HepG2 (cell line): ENCODE measurements around the gene HYI. TPM values are rescaled to one million over a fixed set of nuclear protein-coding genes. Genes with fewer than 3 reads are reported as not detected.

Experiments used
- ATAC-seq: fragments of 200-7000 bp; cut with Tn5 transposase; 3 replicates; pipeline ENCODE4 v1.9.1; 2020; ENCODE audit warnings: mild to moderate bottlenecking, moderate library complexity
- BruUV-seq: library from RNA; stranded (reverse); fragments of 400-500 nt; replicated peaks from 2 replicates; lab custom pipeline; 2021; lab: Mats Ljungman, UMichigan
- CTCF ChIA-PET: fragments of 300-600 bp; formaldehyde crosslinking; extraction: SDS; loops from one replicate; lab custom pipeline; 2021; ENCODE audit warnings: low total read pairs, inconsistent platforms, low intra/inter-chr PET ratio; lab: Yijun Ruan, JAX
- POLR2A ChIA-PET: fragments of 350-600 bp; sonication (Branson Sonifier 250); formaldehyde crosslinking; loops from one replicate; lab custom pipeline; 2020; ENCODE audit warnings: antibody characterized with exemption, inconsistent platforms; lab: Yijun Ruan, JAX
- DNase-seq: peaks from one replicate; pipeline ENCODE4 v3.0.0-alpha.2; 2015; ENCODE audit warnings: low spot score
- FAIRE-seq: peaks from 3 replicates; lab custom pipeline; 2011; peaks lifted over from hg19 to GRCh38; lab: Jason Lieb, UNC
- H2AFZ ChIP-seq: one replicate; pipeline ENCODE4 v1.6.1; 2011; ENCODE audit warnings: low read length, inconsistent platforms
- H3K27ac ChIP-seq: fragments of 300-600 bp; 3 replicates; pipeline ENCODE4 v1.8.0; 2011; ENCODE audit warnings: mixed run types, mild to moderate bottlenecking, mixed read lengths, low read length, inconsistent platforms; ENCODE audit not compliant: insufficient read depth; ENCODE audit errors: extremely low read length
- H3K27me3 ChIP-seq, 2 experiments: fragments of 200-600 bp in 1 of 2; 2 replicates in 1 of 2; 3 replicates in 1 of 2; pipeline versions ENCODE4 v1.6.0 to v1.8.0; 2011; ENCODE audit warnings: low read length in 2 of 2, mild to moderate bottlenecking in 2 of 2, moderate library complexity in 2 of 2, inconsistent platforms in 1 of 2; ENCODE audit not compliant: insufficient read depth in 2 of 2, control insufficient read depth in 1 of 2
- H3K36me3 ChIP-seq, 2 experiments: fragments of 200-600 bp in 1 of 2; replicated peaks in 1 of 2; 2 replicates in 1 of 2; 3 replicates in 1 of 2; pipeline versions ENCODE4 v1.5.1 to v1.8.0; 2011; ENCODE audit warnings: low read length in 2 of 2, inconsistent platforms in 1 of 2; ENCODE audit not compliant: insufficient read depth in 2 of 2, control insufficient read depth in 1 of 2
- H3K4me1 ChIP-seq: 2 replicates; pipeline ENCODE4 v1.5.1; 2012; ENCODE audit warnings: low read length, inconsistent platforms; ENCODE audit not compliant: insufficient read depth
- H3K4me2 ChIP-seq: 2 replicates; pipeline ENCODE4 v1.6.0; 2011; ENCODE audit warnings: low read depth, low read length, inconsistent platforms
- H3K4me3 ChIP-seq, 3 experiments: fragments of 200-600 bp in 1 of 3; sonication (generic), shearing (Covaris generic) in 1 of 3; replicated peaks in 1 of 3; 2 replicates each; pipeline ENCODE4 v1.5.1; 2011 to 2016; ENCODE audit warnings: low read length in 3 of 3, inconsistent platforms in 2 of 3, low read depth in 2 of 3, mild to moderate bottlenecking in 2 of 3, control low read depth in 1 of 3, mixed read lengths in 1 of 3; ENCODE audit not compliant: insufficient read depth in 1 of 3
- H3K79me2 ChIP-seq: one replicate; pipeline ENCODE4 v1.6.1; 2011; ENCODE audit warnings: low read length, inconsistent platforms; ENCODE audit not compliant: insufficient read depth
- H3K9ac ChIP-seq: 2 replicates; pipeline ENCODE4 v1.6.0; 2011; ENCODE audit warnings: mild to moderate bottlenecking, low read depth, low read length, inconsistent platforms; ENCODE audit not compliant: insufficient read depth
- H3K9me3 ChIP-seq: 2 replicates; pipeline ENCODE4 v1.5.1; 2012; ENCODE audit warnings: mild to moderate bottlenecking, low read length
- H4K20me1 ChIP-seq: 2 replicates; pipeline ENCODE4 v1.6.0; 2011; ENCODE audit warnings: inconsistent platforms, mild to moderate bottlenecking, low read length, moderate library complexity; ENCODE audit not compliant: insufficient read depth
- ATF7 ChIP-seq, 2 experiments: fragments of 450-650 bp in 1 of 2; sonication (generic) in 1 of 2; formaldehyde crosslinking in 1 of 2; IDR thresholded peaks; 2 replicates each; pipeline versions ENCODE4 v1.4.0 to v1.6.1; 2016 to 2020; ENCODE audit warnings: antibody characterized with exemption in 1 of 2, mild to moderate bottlenecking in 1 of 2, missing genetic modification reagents in 1 of 2
- BATF2 ChIP-seq: sonication (generic); formaldehyde crosslinking; IDR thresholded peaks from 2 replicates; pipeline ENCODE4 v1.8.0; 2022; ENCODE audit warnings: mild to moderate bottlenecking, missing genetic modification reagents, moderate library complexity
- CEBPB ChIP-seq: IDR thresholded peaks from 2 replicates; pipeline ENCODE4 v1.6.1; 2011; ENCODE audit warnings: low read depth, low read length, improper control_type of control experiment, borderline replicate concordance
- FOXP4 ChIP-seq: sonication (generic); formaldehyde crosslinking; IDR thresholded peaks from 2 replicates; pipeline ENCODE4 v1.4.0; 2020; ENCODE audit warnings: missing genetic modification reagents
- MAFK ChIP-seq, 2 experiments: IDR thresholded peaks in 1 of 2; conservative IDR thresholded peaks in 1 of 2; 2 replicates each; pipeline ENCODE4 v1.6.1; 2011; ENCODE audit warnings: improper control_type of control experiment in 2 of 2, low read length in 2 of 2
- NCOA1 ChIP-seq: sonication (generic); formaldehyde crosslinking; IDR thresholded peaks from 2 replicates; pipeline ENCODE4 v1.9.0; 2021; ENCODE audit warnings: missing genetic modification reagents
- NCOA5 ChIP-seq: sonication (generic); formaldehyde crosslinking; IDR thresholded peaks from 2 replicates; pipeline ENCODE4 v1.4.0; 2020; ENCODE audit warnings: missing genetic modification reagents
- NPAS2 ChIP-seq: sonication (generic); formaldehyde crosslinking; IDR thresholded peaks from 2 replicates; pipeline ENCODE4 v1.8.0; 2022; ENCODE audit warnings: mild to moderate bottlenecking, missing genetic modification reagents, borderline replicate concordance
- PRMT3 ChIP-seq: sonication (generic); formaldehyde crosslinking; IDR thresholded peaks from 2 replicates; pipeline ENCODE4 v1.8.1; 2022; ENCODE audit warnings: low read depth, mild to moderate bottlenecking, moderate library complexity, missing genetic modification reagents, borderline replicate concordance
- RBFOX2 ChIP-seq: fragments of 200-400 bp; formaldehyde crosslinking; IDR thresholded peaks from 2 replicates; pipeline ENCODE4 v1.6.1; 2017; ENCODE audit warnings: low read depth, mild to moderate bottlenecking, low read length
- RNF2 ChIP-seq: fragments of 450-650 bp; conservative IDR thresholded peaks from 2 replicates; pipeline ENCODE4 v1.6.1; 2016; ENCODE audit warnings: low read depth
- TCF7 ChIP-seq: sonication (generic); IDR thresholded peaks from 2 replicates; pipeline ENCODE4 v1.6.1; 2016; ENCODE audit warnings: antibody characterized with exemption, low read depth
- ZC3H13 ChIP-seq: sonication (generic); formaldehyde crosslinking; IDR thresholded peaks from 2 replicates; pipeline ENCODE4 v1.8.1; 2023; ENCODE audit warnings: mild to moderate bottlenecking, missing genetic modification reagents, moderate library complexity
- ZNF496 ChIP-seq: sonication (generic); formaldehyde crosslinking; IDR thresholded peaks from 2 replicates; pipeline ENCODE4 v1.8.1; 2023; ENCODE audit warnings: mild to moderate bottlenecking, moderate library complexity, missing genetic modification reagents; ENCODE audit not compliant: insufficient replicate concordance
- ZNF841 ChIP-seq: sonication (generic); formaldehyde crosslinking; IDR thresholded peaks from 2 replicates; pipeline ENCODE4 v1.8.1; 2023; ENCODE audit warnings: missing genetic modification reagents, borderline replicate concordance
- WGBS: methylation state at CpG from one replicate; pipeline ENCODE4 v1.1.6; 2017; ENCODE audit warnings: low lambda C conversion rate; 5-methylcytosine and 5-hydroxymethylcytosine counted together
- in situ Hi-C: cut with HindIII; loops from 2 replicates; pipeline ENCODE4 v1.10.0; 2017; ENCODE audit warnings: low pct_unique_long_range_greater_than_20kb; ENCODE audit not compliant: extremely low pct_ligation_motif_present
- intact Hi-C: fragments of 100-400 bp; cut with micrococcal nuclease; formaldehyde crosslinking; loops from one replicate; pipeline ENCODE4 v1.10.0; 2022; ENCODE audit not compliant: unreplicated experiment
- polyA plus RNA-seq, 8 experiments: library from polyadenylated mRNA; depleted of rRNA in 3 of 8; stranded (reverse) in 7 of 8; unstranded in 1 of 8; fragments of >200 nt; fragmentation: Illumina TruSeq in 4 of 8; extraction: Trizol in 4 of 8; gene quantifications; 2 replicates each; pipeline versions ENCODE4 v1.2.1 to v1.2.3, GENCODE V29; 2011 to 2016; ENCODE audit warnings: low read depth in 4 of 8, missing spikeins in 1 of 8, mixed read lengths in 1 of 8; ENCODE audit not compliant: insufficient read depth in 1 of 8
- total RNA-seq, 5 experiments: library from RNA; depleted of rRNA; stranded (reverse); fragments of >200 nt; fragmentation: Illumina TruSeq; extraction: Trizol; gene quantifications; 2 replicates each; pipeline ENCODE4 v1.2.3, GENCODE V29; 2016; ENCODE audit warnings: low read depth in 1 of 5

Gene HYI
- total and polyA plus RNA-seq, 2 of the 13 experiments (the other 11 are each of a cell fraction or from before 2014, with no cell fraction given): not detected

- no peak for ATAC-seq
- no peak overlapping the region for H3K4me3 ChIP-seq
- POLR2A ChIA-PET: no interaction called here
- H3K27ac ChIP-seq: no peak overlapping the region
- peak; percentile 23 to 27; a peak in 3 of 4 replicates for TF ChIP-seq MAFK (conservative IDR thresholded peaks at IDR 0.05 in 1 of 2, IDR thresholded peaks at IDR 0.05 in 1 of 2; ENCODE audit: low read length in 2 of 2)
- TF ChIP-seq TCF7: no peak
- H2AFZ ChIP-seq: no peak overlapping the region
- peaks cover 9 to 24% of the 10 kb centered on the region in 2 experiments; a peak in 4 of 5 replicates for H3K36me3 ChIP-seq
- FAIRE-seq: no peak
- no peaks in the 10 kb centered on the region for H3K79me2 ChIP-seq
- H3K9ac ChIP-seq: no peak overlapping the region
- intact Hi-C loops (no loop called here), in situ Hi-C loops (loop anchor here (25.0 kb wide), 1 partner anchor 493 kb away; no protein-coding TSS in a partner anchor)
- no peaks in the 10 kb centered on the region for H3K9me3 ChIP-seq
- no peak overlapping the region for H3K4me2 ChIP-seq
- CTCF ChIA-PET: no interaction called here
- no peak for DNase-seq
- WGBS: 99% methylated on average over 6 of the region's 6 CpGs
- H3K27me3 ChIP-seq: no peaks in the 10 kb centered on the region
- no peaks in the 10 kb centered on the region for H4K20me1 ChIP-seq
- H3K4me1 ChIP-seq: peaks cover 10% of the 10 kb centered on the region
- no TSS peak for BruUV-seq
Observed at GRCh38 chr1:43405219-43405875, 48.4 kb downstream of the HYI start.

DNA sequence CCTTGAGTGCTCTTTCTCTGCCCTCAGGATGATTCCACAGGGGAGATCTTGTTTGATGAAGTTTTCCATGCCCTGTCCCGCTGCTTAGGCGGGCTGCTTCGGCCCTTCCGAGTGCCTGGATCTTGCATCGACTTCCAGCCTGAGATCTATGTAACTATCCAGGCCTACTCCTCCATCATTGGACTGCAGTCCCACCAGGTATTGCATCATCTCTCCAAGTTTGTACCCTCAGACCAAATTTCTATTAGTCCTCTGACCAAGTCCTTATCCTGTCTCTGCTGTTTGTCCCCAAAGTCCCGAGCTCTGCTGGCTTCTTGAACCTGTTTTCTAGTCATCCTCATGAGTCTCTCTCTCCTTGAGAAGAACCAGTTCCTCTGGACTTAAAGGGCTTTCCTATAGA lies 49.4 kb downstream of the HYI start:
- H3K4me3 ChIP-seq: no peak overlapping the region
- in situ Hi-C loops: loop anchor here (25.0 kb wide), 1 partner anchor 492 kb away; no protein-coding TSS in a partner anchor
- TF ChIP-seq ATF7 (IDR thresholded peaks at IDR 0.05) (peak; percentile 67), ATF7 (CRISPR knock-in tag; IDR thresholded peaks at IDR 0.05) (no peak), ZNF496 (no peak), PRMT3 (CRISPR knock-in tag) (no peak), RNF2 (no peak), RBFOX2 (no peak), BATF2 (CRISPR knock-in tag) (no peak), NCOA1 (CRISPR knock-in tag) (no peak), NCOA5 (CRISPR knock-in tag) (no peak), NPAS2 (CRISPR knock-in tag) (no peak), CEBPB (peak; percentile 65), ZNF841 (CRISPR knock-in tag) (no peak), ZC3H13 (CRISPR knock-in tag) (no peak), FOXP4 (no peak)
- no peak overlapping the region for H3K27ac ChIP-seq
- FAIRE-seq (no peak), DNase-seq (no peak), ATAC-seq (no peak)
- no peak overlapping the region for H2AFZ ChIP-seq
- intact Hi-C loops: loop anchor here (5.0 kb wide), 1 partner anchor 523 kb away; no protein-coding TSS in a partner anchor
- POLR2A ChIA-PET: no interaction called here
- H4K20me1 ChIP-seq: no peaks in the 10 kb centered on the region
- no TSS peak for BruUV-seq
- H3K9ac ChIP-seq: no peak overlapping the region
- no peaks in the 10 kb centered on the region for H3K9me3 ChIP-seq
- peaks cover 10% of the 10 kb centered on the region for H3K4me1 ChIP-seq
- WGBS: over 99% methylated on average over 6 of the region's 6 CpGs
- no peaks in the 10 kb centered on the region for H3K79me2 ChIP-seq
- no peak overlapping the region for H3K4me2 ChIP-seq
- peaks cover 9 to 24% of the 10 kb centered on the region in 2 experiments; a peak in 4 of 5 replicates for H3K36me3 ChIP-seq
- CTCF ChIA-PET: no interaction called here
- no peaks in the 10 kb centered on the region for H3K27me3 ChIP-seq
